Loucy (cell line): Measurements from ENCODE around the gene KIF21A.

Experiments used
- H2AFZ ChIP-seq: fragments of 200-600 bp; sonication (generic); 2 replicates; pipeline ENCODE4 v1.6.0; 2016; ENCODE audit warnings: antibody characterized with exemption, mild to moderate bottlenecking, low read length, moderate library complexity
- H3F3A ChIP-seq: fragments of 200-600 bp; 2 replicates; pipeline ENCODE4 v1.6.0; 2016; ENCODE audit warnings: antibody characterized with exemption, low read depth, mild to moderate bottlenecking
- H3K27me3 ChIP-seq: fragments of 200-600 bp; sonication (generic); 2 replicates; pipeline ENCODE4 v1.6.1; 2014; ENCODE audit warnings: low read length, mild to moderate bottlenecking; ENCODE audit not compliant: insufficient read depth, poor library complexity, severe bottlenecking
- H3K36me3 ChIP-seq: fragments of 200-600 bp; sonication (generic); 2 replicates; pipeline ENCODE4 v1.6.1; 2016; ENCODE audit warnings: low read length; ENCODE audit not compliant: insufficient read depth
- H3K4me1 ChIP-seq: fragments of 200-600 bp; sonication (generic); 2 replicates; pipeline ENCODE4 v1.5.1; 2014; ENCODE audit warnings: low read length, mild to moderate bottlenecking; ENCODE audit not compliant: insufficient read depth, poor library complexity, severe bottlenecking
- H3K4me2 ChIP-seq: fragments of 200-600 bp; sonication (generic); 2 replicates; pipeline ENCODE4 v1.6.0; 2014; ENCODE audit warnings: antibody characterized with exemption, low read length, low read depth, mild to moderate bottlenecking; ENCODE audit not compliant: poor library complexity, severe bottlenecking
- H3K4me3 ChIP-seq: fragments of 200-600 bp; sonication (generic); 2 replicates; pipeline ENCODE4 v1.5.1; 2014; ENCODE audit warnings: low read length, mild to moderate bottlenecking, mixed read lengths; ENCODE audit not compliant: poor library complexity, severe bottlenecking
- H3K79me2 ChIP-seq: fragments of 200-600 bp; sonication (generic); 2 replicates; pipeline ENCODE4 v1.6.1; 2014; ENCODE audit warnings: low read length; ENCODE audit not compliant: insufficient read depth
- H3K9ac ChIP-seq: fragments of 200-600 bp; sonication (generic); 2 replicates; pipeline ENCODE4 v1.6.0; 2014; ENCODE audit warnings: mild to moderate bottlenecking, low read depth, low read length, moderate library complexity; ENCODE audit not compliant: poor library complexity, severe bottlenecking
- H3K9me2 ChIP-seq: fragments of 200-600 bp; sonication (generic); replicated peaks from 2 replicates; pipeline ENCODE4 v1.6.1; 2016; ENCODE audit warnings: low read depth, low read length, mixed read lengths
- H3K9me3 ChIP-seq: fragments of 200-600 bp; sonication (generic); 2 replicates; pipeline ENCODE4 v1.6.1; 2014; ENCODE audit warnings: mild to moderate bottlenecking, antibody characterized with exemption, low read length, low read depth; ENCODE audit not compliant: insufficient read depth
- H4K20me1 ChIP-seq: fragments of 200-600 bp; sonication (generic); 2 replicates; pipeline ENCODE4 v1.6.0; 2014; ENCODE audit warnings: antibody characterized with exemption, low read length, mild to moderate bottlenecking; ENCODE audit not compliant: insufficient read depth, poor library complexity, severe bottlenecking
- EZH2phosphoT487 ChIP-seq: fragments of 200-600 bp; IDR thresholded peaks from 2 replicates; pipeline ENCODE4 v1.6.1; 2018; ENCODE audit warnings: antibody characterized with exemption, mild to moderate bottlenecking, moderate library complexity, borderline replicate concordance
- TF ChIP-seq, protein P1 (sequence below): fragments of 200-600 bp; sonication (generic); conservative IDR thresholded peaks from 2 replicates; pipeline ENCODE4 v1.5.1; 2014; ENCODE audit warnings: mild to moderate bottlenecking, antibody characterized with exemption, low read length

KIF21A gene

DNA sequence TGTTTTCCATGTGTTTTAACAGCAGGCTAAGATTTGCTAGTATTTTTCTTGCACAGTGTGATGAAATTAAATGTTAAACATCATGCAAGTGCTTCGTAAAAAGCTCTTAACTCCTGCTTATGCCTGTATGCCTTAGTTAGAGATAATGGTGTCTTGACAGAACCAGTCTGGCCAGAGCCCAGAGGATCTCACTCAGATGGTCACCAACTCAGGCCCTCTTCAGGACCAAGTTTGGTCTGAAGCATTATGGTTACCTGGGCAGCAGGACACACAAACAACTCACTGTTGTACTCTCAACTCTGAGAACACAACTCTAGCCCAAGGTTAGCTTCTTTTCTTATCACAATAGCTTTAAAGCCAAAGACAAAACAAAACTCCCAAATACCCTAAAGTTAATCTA is 115.4 kb downstream of the KIF21A start:
- Histone ChIP-seq H3K9ac (no peak overlapping the region), H3K9me2 (no peaks in the 10 kb centered on the region), H3F3A (no peaks in the 10 kb centered on the region), H3K4me2 (no peak overlapping the region), H3K36me3 (no peaks in the 10 kb centered on the region), H3K9me3 (no peaks in the 10 kb centered on the region), H3K27me3 (no peaks in the 10 kb centered on the region), H3K79me2 (no peaks in the 10 kb centered on the region), H3K4me3 (no peak overlapping the region), H3K4me1 (no peaks in the 10 kb centered on the region), H4K20me1 (no peaks in the 10 kb centered on the region), H2AFZ (no peak overlapping the region)
- no peak for TF ChIP-seq EZH2phosphoT487

DNA sequence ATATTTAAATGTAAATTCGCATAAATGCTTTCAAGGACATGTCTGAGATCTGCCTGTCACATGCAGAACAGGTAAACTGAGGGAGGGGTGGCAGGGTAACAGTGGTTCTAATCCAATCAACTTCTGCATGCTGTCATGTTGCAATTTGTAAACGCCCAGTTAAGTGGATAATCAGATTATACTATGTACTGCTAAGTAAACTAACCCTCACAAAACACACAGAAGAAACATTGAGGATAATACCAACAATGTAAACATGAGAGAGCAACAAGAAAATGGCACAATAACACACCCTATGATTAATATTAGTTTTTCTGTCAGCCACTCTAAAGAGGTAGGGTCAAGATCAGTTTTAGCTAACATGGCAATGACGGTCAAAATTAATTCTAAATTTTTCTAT is 123.7 kb downstream of the KIF21A start:
- Histone ChIP-seq H4K20me1 (no peaks in the 10 kb centered on the region), H3K9me2 (no peaks in the 10 kb centered on the region), H3K9me3 (no peaks in the 10 kb centered on the region), H3K36me3 (no peaks in the 10 kb centered on the region), H3K9ac (no peak overlapping the region), H3K4me3 (no peak overlapping the region), H2AFZ (no peak overlapping the region), H3F3A (no peaks in the 10 kb centered on the region), H3K79me2 (no peaks in the 10 kb centered on the region), H3K4me1 (no peaks in the 10 kb centered on the region), H3K27me3 (no peaks in the 10 kb centered on the region), H3K4me2 (no peak overlapping the region)
- TF ChIP-seq, protein P1, sequence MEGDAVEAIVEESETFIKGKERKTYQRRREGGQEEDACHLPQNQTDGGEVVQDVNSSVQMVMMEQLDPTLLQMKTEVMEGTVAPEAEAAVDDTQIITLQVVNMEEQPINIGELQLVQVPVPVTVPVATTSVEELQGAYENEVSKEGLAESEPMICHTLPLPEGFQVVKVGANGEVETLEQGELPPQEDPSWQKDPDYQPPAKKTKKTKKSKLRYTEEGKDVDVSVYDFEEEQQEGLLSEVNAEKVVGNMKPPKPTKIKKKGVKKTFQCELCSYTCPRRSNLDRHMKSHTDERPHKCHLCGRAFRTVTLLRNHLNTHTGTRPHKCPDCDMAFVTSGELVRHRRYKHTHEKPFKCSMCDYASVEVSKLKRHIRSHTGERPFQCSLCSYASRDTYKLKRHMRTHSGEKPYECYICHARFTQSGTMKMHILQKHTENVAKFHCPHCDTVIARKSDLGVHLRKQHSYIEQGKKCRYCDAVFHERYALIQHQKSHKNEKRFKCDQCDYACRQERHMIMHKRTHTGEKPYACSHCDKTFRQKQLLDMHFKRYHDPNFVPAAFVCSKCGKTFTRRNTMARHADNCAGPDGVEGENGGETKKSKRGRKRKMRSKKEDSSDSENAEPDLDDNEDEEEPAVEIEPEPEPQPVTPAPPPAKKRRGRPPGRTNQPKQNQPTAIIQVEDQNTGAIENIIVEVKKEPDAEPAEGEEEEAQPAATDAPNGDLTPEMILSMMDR = no peak
- TF ChIP-seq EZH2phosphoT487 = no peak

DNA sequence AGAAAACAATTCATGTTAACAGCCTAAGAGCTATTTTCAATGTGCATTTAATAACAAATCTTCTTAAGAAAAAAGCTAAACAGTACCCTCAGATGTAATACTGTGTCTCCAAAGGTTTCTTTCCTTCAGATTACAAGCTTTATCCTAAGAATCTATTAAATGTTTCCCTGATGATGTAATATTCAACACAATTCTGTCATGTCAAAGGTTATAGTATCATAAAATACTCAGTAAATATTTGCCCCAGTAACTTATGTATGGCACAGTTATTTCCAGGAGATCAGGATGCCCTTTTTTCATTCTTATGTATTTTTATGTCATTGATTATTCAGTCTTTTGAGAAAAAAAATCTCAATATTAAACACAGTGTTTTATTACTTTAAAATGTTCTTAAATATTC is 128.4 kb downstream of the KIF21A start:
- Histone ChIP-seq H3K4me1 (no peaks in the 10 kb centered on the region), H3K4me2 (no peak overlapping the region), H3K36me3 (no peaks in the 10 kb centered on the region), H3K9me2 (no peaks in the 10 kb centered on the region), H3K79me2 (no peaks in the 10 kb centered on the region), H2AFZ (no peak overlapping the region), H3K9me3 (no peaks in the 10 kb centered on the region), H3K9ac (no peak overlapping the region), H3F3A (no peaks in the 10 kb centered on the region), H3K4me3 (no peak overlapping the region), H4K20me1 (no peaks in the 10 kb centered on the region), H3K27me3 (no peaks in the 10 kb centered on the region)
- TF ChIP-seq EZH2phosphoT487 = no peak
- TF ChIP-seq, protein P1 = no peak

DNA sequence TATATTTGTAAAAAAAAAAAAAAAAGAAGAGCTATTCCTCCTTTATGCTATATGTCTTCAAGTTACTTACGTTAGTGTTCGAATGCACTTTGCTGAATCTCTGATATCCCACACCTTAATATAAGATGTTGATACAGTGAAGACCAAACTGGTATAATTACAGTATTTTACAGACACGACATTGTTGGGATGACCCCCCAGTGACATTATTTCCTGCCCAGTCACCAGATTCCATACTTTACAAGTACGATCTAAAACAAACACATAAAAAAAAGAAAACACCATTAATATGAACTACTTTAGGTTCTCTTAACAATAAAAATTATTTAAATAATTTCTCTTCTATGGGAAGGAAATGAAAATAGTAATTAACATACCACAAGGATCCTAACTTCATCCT is 133.4 kb downstream of the KIF21A start:
- H3K4me1 ChIP-seq = no peaks in the 10 kb centered on the region
- TF ChIP-seq, protein P1 = no peak
- TF ChIP-seq EZH2phosphoT487 = no peak
- H3K9me2 ChIP-seq = no peaks in the 10 kb centered on the region
- H3K9ac ChIP-seq = no peak overlapping the region
- no peak overlapping the region for H3K4me3 ChIP-seq
- no peak overlapping the region for H2AFZ ChIP-seq
- H4K20me1 ChIP-seq = no peaks in the 10 kb centered on the region
- H3K9me3 ChIP-seq = no peaks in the 10 kb centered on the region
- no peaks in the 10 kb centered on the region for H3K27me3 ChIP-seq
- no peaks in the 10 kb centered on the region for H3K36me3 ChIP-seq
- no peak overlapping the region for H3K4me2 ChIP-seq
- no peaks in the 10 kb centered on the region for H3F3A ChIP-seq
- H3K79me2 ChIP-seq = no peaks in the 10 kb centered on the region
